ENCODE measurements around the gene FBN3. TPM values are rescaled to one million over a fixed set of nuclear protein-coding genes. Genes with fewer than 3 reads are reported as not detected.

The FBN3 gene
- total RNA-seq, result under 1 TPM in 1 of 4 donors, not detected in 3; 0.15 TPM

DNA sequence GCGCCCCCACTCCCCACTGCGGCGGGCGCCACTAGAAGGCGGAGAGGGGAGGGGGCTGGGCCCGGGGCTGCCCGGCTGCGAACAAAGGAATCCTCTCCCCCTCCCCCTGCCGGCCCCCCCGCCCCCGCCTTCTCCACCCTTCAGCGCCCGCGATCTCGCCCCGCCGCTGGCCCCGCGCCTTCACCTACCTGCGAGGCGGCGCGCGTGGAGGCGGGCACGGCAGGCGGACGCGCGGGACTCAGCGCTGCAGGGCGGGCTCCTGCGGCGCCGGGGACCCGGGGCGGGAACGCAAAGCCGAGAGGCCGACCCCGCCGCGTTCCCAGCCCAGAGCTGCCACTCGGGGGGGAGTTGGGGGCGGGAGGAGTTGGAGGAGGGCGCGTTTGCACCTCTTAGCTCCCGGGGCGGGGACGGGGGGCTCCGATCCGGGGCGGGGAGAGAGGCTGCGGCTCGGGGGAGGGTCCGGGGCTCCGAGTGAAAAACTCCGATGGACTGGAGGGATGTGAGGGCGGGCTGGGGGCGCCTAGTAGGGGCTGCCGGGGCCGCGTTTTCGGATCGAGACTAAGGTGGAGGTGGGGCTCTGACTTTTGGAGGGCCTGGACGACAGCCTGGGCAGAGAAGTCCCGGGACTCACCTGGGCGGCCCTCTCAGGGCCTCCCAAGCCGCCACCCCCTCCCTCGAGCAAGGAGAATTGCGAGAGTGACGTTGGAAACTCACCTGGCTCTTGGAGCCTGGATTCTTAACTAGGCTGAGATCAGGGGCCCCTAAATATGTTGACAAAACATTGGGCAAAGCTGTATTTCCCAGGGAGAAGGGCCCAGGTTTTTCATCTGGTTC is at the start of gene FBN3:
Gene FBN3, minus strand, starts transcription at position 332 of the 834 bp plus-strand sequence. CDS start 2,112 bp downstream, outside the sequence.
- TF ChIP-seq POLR2A (IDR thresholded peaks at IDR 0.05), result no peak
- TF ChIP-seq, protein P1, sequence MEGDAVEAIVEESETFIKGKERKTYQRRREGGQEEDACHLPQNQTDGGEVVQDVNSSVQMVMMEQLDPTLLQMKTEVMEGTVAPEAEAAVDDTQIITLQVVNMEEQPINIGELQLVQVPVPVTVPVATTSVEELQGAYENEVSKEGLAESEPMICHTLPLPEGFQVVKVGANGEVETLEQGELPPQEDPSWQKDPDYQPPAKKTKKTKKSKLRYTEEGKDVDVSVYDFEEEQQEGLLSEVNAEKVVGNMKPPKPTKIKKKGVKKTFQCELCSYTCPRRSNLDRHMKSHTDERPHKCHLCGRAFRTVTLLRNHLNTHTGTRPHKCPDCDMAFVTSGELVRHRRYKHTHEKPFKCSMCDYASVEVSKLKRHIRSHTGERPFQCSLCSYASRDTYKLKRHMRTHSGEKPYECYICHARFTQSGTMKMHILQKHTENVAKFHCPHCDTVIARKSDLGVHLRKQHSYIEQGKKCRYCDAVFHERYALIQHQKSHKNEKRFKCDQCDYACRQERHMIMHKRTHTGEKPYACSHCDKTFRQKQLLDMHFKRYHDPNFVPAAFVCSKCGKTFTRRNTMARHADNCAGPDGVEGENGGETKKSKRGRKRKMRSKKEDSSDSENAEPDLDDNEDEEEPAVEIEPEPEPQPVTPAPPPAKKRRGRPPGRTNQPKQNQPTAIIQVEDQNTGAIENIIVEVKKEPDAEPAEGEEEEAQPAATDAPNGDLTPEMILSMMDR (IDR thresholded peaks at IDR 0.05 in 4 of 5, conservative IDR thresholded peaks at IDR 0.05 in 1 of 5), result no peak
- intact Hi-C loops (cut with DNase I; ENCODE audit: low total_unique reads), result no loop called here
- in situ Hi-C loops (cut with MboI; ENCODE audit: low sequenced_read_pairs in 4 of 4), result loop anchor here in 1 of 4 donors (10.0 kb wide), 1 partner anchor 105 kb away; no protein-coding TSS in a partner anchor
- ATAC-seq (no peak), DNase-seq (no peak)
- peaks cover 28 to 35% (median 30%) of the 10 kb centered on the region in 3 donors for H3K27me3 ChIP-seq
- no peaks in the 10 kb centered on the region for H3K9me3 ChIP-seq
- H3K27ac ChIP-seq, result no peak within 1 kb of the TSS
- H3K4me1 ChIP-seq, result no peaks in the 10 kb centered on the region
- no peaks in the 10 kb centered on the region for H3K36me3 ChIP-seq
- no peak within 1 kb of the TSS for H3K4me3 ChIP-seq

DNA sequence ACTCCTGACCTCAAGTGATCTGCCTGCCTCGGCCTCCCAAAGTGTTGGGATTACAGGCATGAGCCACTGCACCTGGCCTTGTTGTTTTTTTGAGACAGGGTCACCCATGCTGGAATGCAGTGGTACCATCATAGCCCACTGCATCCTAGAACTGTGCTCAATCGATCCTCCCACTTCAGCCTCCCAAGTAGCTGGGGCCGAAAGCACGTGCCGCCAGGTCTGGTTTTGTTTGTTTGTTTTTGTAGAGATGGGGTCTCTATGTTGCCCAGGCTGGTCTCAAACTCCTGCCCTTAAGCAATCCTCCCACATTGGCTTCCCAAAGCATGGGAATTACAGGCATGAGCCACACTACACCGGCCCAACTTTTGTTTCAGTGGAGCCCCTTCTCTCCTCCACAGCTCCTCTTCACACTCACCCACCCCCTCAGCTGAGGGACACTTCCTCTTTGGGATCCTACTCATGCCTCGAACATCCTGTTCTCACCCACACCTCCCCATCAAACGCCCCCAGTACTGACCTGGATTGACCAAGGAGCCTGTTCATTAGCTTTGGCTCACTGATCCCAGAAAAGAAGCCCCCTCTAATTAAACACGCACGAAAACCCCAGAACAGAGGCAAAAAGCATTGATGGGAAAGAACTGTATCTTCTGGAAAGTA is 47.0 kb upstream of the FBN3 start:
- no peak overlapping the region for H3K27ac ChIP-seq
- intact Hi-C loops (cut with DNase I; ENCODE audit: low total_unique reads) (no loop called here), in situ Hi-C loops (cut with MboI; ENCODE audit: low sequenced_read_pairs in 4 of 4) (no loop called here)
- no peak for DNase-seq
- no peaks in the 10 kb centered on the region for H3K4me1 ChIP-seq
- ATAC-seq, result no peak
- H3K4me3 ChIP-seq, result no peak overlapping the region
- H3K27me3 ChIP-seq, result no peaks in the 10 kb centered on the region
- TF ChIP-seq POLR2A (IDR thresholded peaks at IDR 0.05), result no peak
- TF ChIP-seq, protein P1 (IDR thresholded peaks at IDR 0.05 in 4 of 5, conservative IDR thresholded peaks at IDR 0.05 in 1 of 5), result no peak
- no peaks in the 10 kb centered on the region for H3K36me3 ChIP-seq
- no peaks in the 10 kb centered on the region for H3K9me3 ChIP-seq

DNA sequence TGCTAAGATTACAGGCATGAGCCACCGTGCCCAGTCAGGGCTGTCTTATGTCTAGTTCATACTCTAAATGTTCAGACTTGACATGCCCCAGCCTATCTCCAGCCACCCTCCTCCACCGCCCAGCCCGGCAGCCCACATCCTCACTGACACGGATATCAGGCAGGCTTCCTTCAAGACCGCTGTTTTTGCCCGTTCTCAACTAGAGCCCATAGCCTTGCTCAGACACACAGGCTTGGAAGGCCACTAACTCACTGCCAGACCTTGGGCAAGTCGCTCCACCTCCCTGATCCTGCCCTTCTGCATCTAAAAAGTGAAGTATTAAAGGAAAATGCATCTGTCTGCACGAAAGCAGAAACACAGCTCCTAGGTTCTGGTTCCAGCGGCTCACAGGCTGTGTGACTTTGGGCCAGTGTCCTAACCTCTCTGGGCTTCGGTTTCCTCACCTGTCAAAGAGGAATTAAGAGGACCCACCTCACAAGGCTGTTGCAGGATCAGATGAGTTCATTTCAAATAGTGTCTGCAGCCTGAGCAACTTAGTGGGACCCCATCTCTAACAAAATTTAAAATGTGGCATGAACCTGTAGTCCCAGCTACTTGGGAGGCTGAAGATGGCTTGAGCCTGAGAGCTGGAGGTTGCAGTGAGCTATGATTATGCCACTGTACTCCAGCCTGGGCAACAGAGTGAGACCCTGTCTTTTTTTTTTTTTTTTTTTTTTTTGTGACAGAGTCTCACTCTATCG is 45.3 kb upstream of the FBN3 start:
- DNase-seq (no peak), ATAC-seq (no peak)
- TF ChIP-seq POLR2A (IDR thresholded peaks at IDR 0.05), result no peak
- TF ChIP-seq, protein P1 (IDR thresholded peaks at IDR 0.05 in 4 of 5, conservative IDR thresholded peaks at IDR 0.05 in 1 of 5), result no peak
- Histone ChIP-seq H3K4me1 (no peaks in the 10 kb centered on the region), H3K27me3 (no peaks in the 10 kb centered on the region), H3K9me3 (no peaks in the 10 kb centered on the region), H3K36me3 (no peaks in the 10 kb centered on the region), H3K4me3 (peak overlapping the region in 1 of 4 donors; percentile 11), H3K27ac (no peak overlapping the region)
- in situ Hi-C loops (cut with MboI; ENCODE audit: low sequenced_read_pairs in 4 of 4), result no loop called here
- intact Hi-C loops (cut with DNase I; ENCODE audit: low total_unique reads), result no loop called here

DNA sequence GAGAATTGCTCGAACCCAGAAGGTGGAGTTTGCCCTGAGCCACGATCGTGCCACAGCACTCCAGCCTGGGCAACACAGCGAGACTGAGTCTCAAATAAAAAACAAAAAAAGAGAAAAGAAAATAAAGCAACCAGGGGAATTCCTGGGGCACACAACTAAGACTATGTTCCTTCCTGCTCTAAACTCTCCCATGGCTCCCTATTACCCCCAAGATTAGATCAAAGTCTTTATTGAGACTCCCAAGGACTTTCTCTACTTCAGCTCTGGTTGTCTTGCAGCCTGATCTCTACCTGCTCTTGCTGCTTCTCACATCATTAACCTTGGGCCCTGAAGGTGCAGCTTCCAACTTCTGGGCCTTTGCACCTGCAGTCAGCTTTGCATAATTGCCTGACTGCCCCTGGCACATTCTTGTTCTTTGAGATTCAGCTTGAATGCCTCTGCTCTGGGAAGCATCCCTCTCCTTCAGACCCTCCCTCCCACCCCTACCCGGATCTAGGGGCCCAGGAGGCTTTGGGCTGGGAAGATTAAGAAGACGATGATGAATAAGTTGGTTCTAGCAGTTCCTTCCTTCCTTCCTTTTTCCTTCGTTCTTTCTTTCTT is 42.9 kb upstream of the FBN3 start:
- Histone ChIP-seq H3K27ac (no peak overlapping the region), H3K4me3 (no peak overlapping the region), H3K9me3 (no peaks in the 10 kb centered on the region), H3K36me3 (no peaks in the 10 kb centered on the region), H3K4me1 (no peaks in the 10 kb centered on the region), H3K27me3 (no peaks in the 10 kb centered on the region)
- DNase-seq, result no peak
- no peak for ATAC-seq
- intact Hi-C loops (cut with DNase I; ENCODE audit: low total_unique reads), result no loop called here
- in situ Hi-C loops (cut with MboI; ENCODE audit: low sequenced_read_pairs in 4 of 4), result no loop called here
- TF ChIP-seq POLR2A (IDR thresholded peaks at IDR 0.05), result no peak
- TF ChIP-seq, protein P1 (IDR thresholded peaks at IDR 0.05 in 4 of 5, conservative IDR thresholded peaks at IDR 0.05 in 1 of 5), result no peak

All from gastrocnemius medialis (tissue), 4 donors.